ENCODE measurements around the gene DNAJB13. TPM values are rescaled to one million over a fixed set of nuclear protein-coding genes. Genes with fewer than 3 reads are reported as not detected.

Gene DNAJB13
- total RNA-seq (10 to 100 TPM in 1 of 7 donors, 1 to 10 TPM in 3, under 1 TPM in 2, not detected in 1; 0.48 to 23.3 (median 2.5) TPM), polyA plus RNA-seq (under 1 TPM in 1 of 2 donors, not detected in 1; 0.36 TPM)
- long read RNA-seq, donor 1, partial matches to known transcripts, result 0 of 1 reads
- long read RNA-seq, donor 1, other reads (novel, unspliced or antisense), result 1 of 1 reads
- long read RNA-seq, donor 2, partial matches to known transcripts, result 0 of 1 reads
- long read RNA-seq, donor 2, other reads (novel, unspliced or antisense), result 0 of 1 reads
- long read RNA-seq, donor 3, partial matches to known transcripts, result 0 of 2 reads
- long read RNA-seq, donor 3, other reads (novel, unspliced or antisense), result 1 of 2 reads

DNA sequence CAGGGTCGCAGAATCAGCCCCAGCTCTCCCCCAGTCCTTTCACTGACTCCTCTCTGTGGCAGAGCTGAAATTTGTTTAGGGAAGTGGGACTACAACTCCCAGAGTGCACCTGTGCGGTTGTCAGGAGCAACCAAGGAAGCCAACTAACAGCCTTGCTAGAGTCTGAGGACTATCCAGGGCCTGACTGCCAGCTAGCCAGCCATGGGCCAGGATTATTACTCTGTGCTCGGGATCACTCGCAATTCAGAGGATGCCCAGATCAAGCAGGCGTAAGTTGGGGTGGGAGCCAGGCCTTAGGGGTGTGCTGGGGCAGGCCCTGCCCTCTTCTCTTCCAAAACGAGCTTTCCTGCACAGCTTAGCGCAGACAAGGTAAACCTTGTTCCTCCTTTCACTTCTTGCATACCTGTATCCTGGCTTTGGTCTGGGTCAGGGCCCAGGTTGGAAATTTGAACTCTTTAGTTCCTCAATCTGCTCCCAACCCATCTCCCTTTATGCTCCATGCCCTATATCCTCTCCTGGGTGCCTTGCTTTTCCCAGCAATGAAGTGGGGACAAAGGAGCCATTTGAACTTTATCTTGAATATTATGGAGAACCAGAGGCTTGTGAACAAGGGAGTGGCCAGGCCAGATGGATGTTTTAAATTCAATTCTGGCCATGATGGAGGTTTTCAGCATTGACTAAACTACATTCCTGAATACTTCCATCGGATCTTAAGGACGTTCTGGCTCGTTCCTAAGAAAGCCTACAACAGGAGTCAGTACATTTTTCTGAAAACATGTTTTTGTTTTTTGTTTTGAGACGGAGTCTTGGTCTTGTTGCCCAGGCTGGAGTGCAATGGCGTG lies at the start of gene DNAJB13:
Gene DNAJB13, plus strand, starts transcription at position 158 of the 842 bp plus-strand sequence. Its CDS starts 44 bp downstream, at position 202.
- Histone ChIP-seq H3K9me3 (no peaks in the 10 kb centered on the region), H3K27me3 (no peaks in the 10 kb centered on the region), H3K4me1 (ENCODE audit: insufficient read depth) (no peaks in the 10 kb centered on the region), H3K4me3 (no peak within 1 kb of the TSS), H3K27ac (no peak within 1 kb of the TSS), H3K36me3 (no peaks in the 10 kb centered on the region)
- DNase-seq, result peak in 2 of 5 donors; percentile 40 to 51
- WGBS, 3 donors, result 79 to 86% (median 80%) methylated on average over 12 of the region's 12 CpGs
- intact Hi-C loops (cut with DNase I), result no loop called here
- no peak for TF ChIP-seq CTCF (IDR thresholded peaks at IDR 0.05)
- TF ChIP-seq POLR2A (IDR thresholded peaks at IDR 0.05), result no peak
- TF ChIP-seq EP300 (IDR thresholded peaks at IDR 0.05), result no peak

DNA sequence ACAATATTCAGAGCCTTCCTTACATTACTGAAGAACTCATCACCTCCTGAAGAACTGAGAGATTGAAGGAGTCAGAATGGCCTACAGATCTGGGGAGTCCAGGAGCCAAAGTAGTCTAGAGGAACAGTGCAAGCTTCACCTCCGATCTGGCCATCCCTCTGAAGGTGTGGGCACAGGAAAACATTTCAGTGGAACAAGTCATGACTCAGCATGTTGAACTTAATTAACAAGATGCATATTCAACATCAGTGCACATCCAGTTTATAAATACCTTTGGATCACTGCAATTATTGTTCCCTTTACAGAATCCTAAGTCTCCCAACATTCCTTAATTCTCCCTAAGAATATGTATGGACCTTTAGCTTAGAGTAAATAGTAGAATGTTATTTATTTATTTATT lies 48.5 kb upstream of the DNAJB13 start:
- Histone ChIP-seq H3K27ac (no peak overlapping the region), H3K4me1 (ENCODE audit: insufficient read depth) (no peaks in the 10 kb centered on the region), H3K27me3 (no peaks in the 10 kb centered on the region), H3K36me3 (no peaks in the 10 kb centered on the region), H3K9me3 (no peaks in the 10 kb centered on the region), H3K4me3 (no peak overlapping the region)
- no peak for TF ChIP-seq CTCF (IDR thresholded peaks at IDR 0.05)
- TF ChIP-seq POLR2A (IDR thresholded peaks at IDR 0.05), result no peak
- WGBS, 3 donors, result 90 to 95% (median 91%) methylated on average over 1 of the region's 1 CpG
- no peak for DNase-seq
- intact Hi-C loops (cut with DNase I), result no loop called here

DNA sequence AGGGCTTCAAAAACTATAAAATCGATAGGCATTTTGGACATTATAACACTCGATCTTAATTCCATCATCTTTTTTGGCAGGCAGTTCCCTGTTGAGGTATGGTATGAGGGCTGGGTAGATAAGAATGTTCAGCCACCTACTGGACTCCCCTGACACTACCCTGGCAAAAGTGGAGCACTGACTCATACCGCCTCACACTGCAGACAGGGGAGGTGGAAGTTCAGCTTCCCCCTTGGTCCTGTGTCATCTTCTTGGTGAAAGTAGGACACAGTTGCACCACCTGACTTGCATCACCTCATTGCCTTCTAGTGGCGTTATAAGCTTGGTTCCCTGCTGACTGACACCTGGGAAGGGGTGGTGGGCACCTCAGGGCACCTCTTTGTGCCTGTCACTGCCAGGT lies 43.6 kb upstream of the DNAJB13 start:
- no peaks in the 10 kb centered on the region for H3K9me3 ChIP-seq
- no peak overlapping the region for H3K27ac ChIP-seq
- TF ChIP-seq POLR2A (IDR thresholded peaks at IDR 0.05) (no peak), CTCF (IDR thresholded peaks at IDR 0.05) (no peak), EP300 (IDR thresholded peaks at IDR 0.05) (no peak)
- H3K4me3 ChIP-seq, result no peak overlapping the region
- WGBS, 3 donors, result 86 to 90% (median 88%) methylated on average over 4 of the region's 4 CpGs
- DNase-seq, result no peak
- intact Hi-C loops (cut with DNase I), result no loop called here
- no peaks in the 10 kb centered on the region for H3K36me3 ChIP-seq
- H3K27me3 ChIP-seq, result no peaks in the 10 kb centered on the region
- no peaks in the 10 kb centered on the region for H3K4me1 ChIP-seq (ENCODE audit: insufficient read depth)

DNA sequence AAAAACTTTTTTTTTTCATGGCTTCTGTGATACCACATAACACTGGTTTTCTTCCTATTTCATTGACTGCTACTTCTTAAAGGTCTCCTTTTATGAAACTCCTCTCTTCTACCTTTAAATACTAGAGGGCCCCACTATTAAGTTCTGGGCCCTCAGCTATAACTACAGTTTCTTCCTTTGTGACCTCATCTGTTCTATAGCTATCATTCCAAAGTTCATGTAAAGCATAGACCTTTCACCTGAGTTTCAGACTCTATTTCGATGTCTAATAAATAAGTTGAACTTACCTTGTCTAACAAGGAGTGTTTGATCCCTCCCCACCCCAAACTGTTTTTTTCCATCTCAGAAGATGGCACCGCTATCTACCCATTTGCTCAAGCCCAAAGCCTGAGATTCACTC lies 38.8 kb upstream of the DNAJB13 start:
- TF ChIP-seq CTCF (IDR thresholded peaks at IDR 0.05), result no peak
- TF ChIP-seq POLR2A (IDR thresholded peaks at IDR 0.05), result no peak
- TF ChIP-seq EP300 (IDR thresholded peaks at IDR 0.05), result no peak
- Histone ChIP-seq H3K4me3 (no peak overlapping the region), H3K27ac (no peak overlapping the region), H3K27me3 (no peaks in the 10 kb centered on the region), H3K9me3 (no peaks in the 10 kb centered on the region), H3K36me3 (no peaks in the 10 kb centered on the region), H3K4me1 (ENCODE audit: insufficient read depth) (no peaks in the 10 kb centered on the region)
- WGBS, 3 donors, result 95 to 99% (median 96%) methylated on average over 2 of the region's 2 CpGs
- intact Hi-C loops (cut with DNase I), result no loop called here
- DNase-seq, result no peak
